Neural crest cell (in vitro differentiated cells): ENCODE results near the gene ZNF333. TPM values are rescaled to one million over a fixed set of nuclear protein-coding genes. Genes with fewer than 3 reads are reported as not detected.

Source experiments
- DNase-seq: peaks from one replicate; pipeline ENCODE4 v3.0.0; 2021; ENCODE audit warnings: low read depth, mixed read lengths, low spot score
- H3K27ac Mint-ChIP-seq: one replicate; pipeline ENCODE4 v1.8.0; 2021; ENCODE audit warnings: mild to moderate bottlenecking, mixed read lengths; ENCODE audit not compliant: unreplicated experiment
- H3K27me3 Mint-ChIP-seq: 2 replicates; pipeline ENCODE4 v1.8.0; 2021; ENCODE audit warnings: low read depth, mild to moderate bottlenecking, mixed read lengths
- H3K36me3 Mint-ChIP-seq: 2 replicates; pipeline ENCODE4 v1.8.0; 2021; ENCODE audit warnings: low read depth, mild to moderate bottlenecking, mixed read lengths
- H3K4me1 Mint-ChIP-seq: 2 replicates; pipeline ENCODE4 v1.8.0; 2021; ENCODE audit warnings: mixed read lengths
- H3K4me3 Mint-ChIP-seq: one replicate; pipeline ENCODE4 v1.8.0; 2021; ENCODE audit warnings: mild to moderate bottlenecking, mixed read lengths
- H3K9me3 Mint-ChIP-seq: 2 replicates; pipeline ENCODE4 v1.8.0; 2021; ENCODE audit warnings: mixed read lengths
- total RNA-seq: library from RNA; stranded (reverse); gene quantifications from 2 replicates; pipeline ENCODE4 v1.2.1, GENCODE V29; 2021
- TF ChIP-seq, protein P1 (sequence below): fragments of 200-600 bp; sonication (generic); conservative IDR thresholded peaks from 2 replicates; pipeline ENCODE4 v1.5.0; 2021; ENCODE audit warnings: antibody characterized with exemption, mild to moderate bottlenecking

ZNF333 gene
- total RNA-seq, 1 donor from 2014 or later, result 27.8 TPM

DNA sequence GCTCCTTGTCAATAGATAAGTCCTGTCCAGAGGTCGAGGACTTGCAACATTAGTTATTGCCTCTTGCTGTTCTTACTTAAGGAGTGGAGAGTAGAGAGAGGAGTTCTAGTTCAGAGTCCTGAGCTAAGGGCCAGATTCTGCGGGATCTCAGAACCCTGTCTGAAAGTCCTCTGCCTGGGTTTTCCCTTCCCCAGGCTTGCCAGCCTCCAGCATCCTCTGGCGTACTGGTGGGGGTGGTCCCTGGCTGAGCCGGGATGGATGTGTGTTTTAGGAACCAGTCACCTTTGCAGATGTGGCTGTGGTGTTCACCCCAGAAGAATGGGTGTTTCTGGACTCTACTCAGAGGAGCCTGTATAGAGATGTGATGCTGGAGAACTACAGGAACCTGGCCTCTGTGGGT is 26.0 kb downstream of the ZNF333 start:
- peaks cover 93% of the 10 kb centered on the region for H3K36me3 Mint-ChIP-seq
- no peak overlapping the region for H3K4me3 Mint-ChIP-seq
- no peak for DNase-seq
- H3K27me3 Mint-ChIP-seq, result no peaks in the 10 kb centered on the region
- H3K4me1 Mint-ChIP-seq, result no peaks in the 10 kb centered on the region
- peaks cover 45% of the 10 kb centered on the region for H3K9me3 Mint-ChIP-seq
- H3K27ac Mint-ChIP-seq, result no peak overlapping the region
- TF ChIP-seq, protein P1, sequence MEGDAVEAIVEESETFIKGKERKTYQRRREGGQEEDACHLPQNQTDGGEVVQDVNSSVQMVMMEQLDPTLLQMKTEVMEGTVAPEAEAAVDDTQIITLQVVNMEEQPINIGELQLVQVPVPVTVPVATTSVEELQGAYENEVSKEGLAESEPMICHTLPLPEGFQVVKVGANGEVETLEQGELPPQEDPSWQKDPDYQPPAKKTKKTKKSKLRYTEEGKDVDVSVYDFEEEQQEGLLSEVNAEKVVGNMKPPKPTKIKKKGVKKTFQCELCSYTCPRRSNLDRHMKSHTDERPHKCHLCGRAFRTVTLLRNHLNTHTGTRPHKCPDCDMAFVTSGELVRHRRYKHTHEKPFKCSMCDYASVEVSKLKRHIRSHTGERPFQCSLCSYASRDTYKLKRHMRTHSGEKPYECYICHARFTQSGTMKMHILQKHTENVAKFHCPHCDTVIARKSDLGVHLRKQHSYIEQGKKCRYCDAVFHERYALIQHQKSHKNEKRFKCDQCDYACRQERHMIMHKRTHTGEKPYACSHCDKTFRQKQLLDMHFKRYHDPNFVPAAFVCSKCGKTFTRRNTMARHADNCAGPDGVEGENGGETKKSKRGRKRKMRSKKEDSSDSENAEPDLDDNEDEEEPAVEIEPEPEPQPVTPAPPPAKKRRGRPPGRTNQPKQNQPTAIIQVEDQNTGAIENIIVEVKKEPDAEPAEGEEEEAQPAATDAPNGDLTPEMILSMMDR, result no peak

DNA sequence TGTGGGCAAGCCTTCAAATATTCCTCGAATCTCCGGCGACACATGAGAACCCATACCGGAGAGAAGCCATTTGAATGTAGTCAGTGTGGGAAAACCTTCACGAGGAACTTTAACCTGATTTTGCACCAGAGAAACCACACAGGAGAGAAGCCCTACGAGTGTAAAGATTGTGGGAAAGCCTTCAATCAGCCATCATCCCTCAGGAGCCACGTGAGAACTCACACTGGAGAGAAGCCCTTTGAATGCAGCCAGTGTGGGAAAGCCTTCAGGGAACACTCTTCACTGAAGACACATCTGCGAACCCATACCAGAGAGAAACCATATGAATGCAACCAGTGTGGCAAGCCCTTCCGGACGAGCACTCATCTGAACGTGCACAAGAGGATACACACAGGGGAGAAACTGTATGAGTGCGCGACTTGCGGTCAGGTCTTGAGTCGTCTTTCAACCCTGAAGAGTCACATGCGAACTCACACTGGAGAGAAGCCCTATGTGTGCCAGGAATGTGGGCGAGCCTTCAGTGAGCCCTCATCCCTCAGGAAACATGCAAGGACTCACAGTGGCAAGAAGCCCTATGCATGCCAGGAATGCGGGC is 28.8 kb downstream of the ZNF333 start:
- H3K9me3 Mint-ChIP-seq, result peaks cover 42% of the 10 kb centered on the region
- no peaks in the 10 kb centered on the region for H3K27me3 Mint-ChIP-seq
- H3K36me3 Mint-ChIP-seq, result peaks cover 93% of the 10 kb centered on the region
- TF ChIP-seq, protein P1, result no peak
- H3K4me1 Mint-ChIP-seq, result no peaks in the 10 kb centered on the region
- no peak for DNase-seq
- no peak overlapping the region for H3K27ac Mint-ChIP-seq
- no peak overlapping the region for H3K4me3 Mint-ChIP-seq

DNA sequence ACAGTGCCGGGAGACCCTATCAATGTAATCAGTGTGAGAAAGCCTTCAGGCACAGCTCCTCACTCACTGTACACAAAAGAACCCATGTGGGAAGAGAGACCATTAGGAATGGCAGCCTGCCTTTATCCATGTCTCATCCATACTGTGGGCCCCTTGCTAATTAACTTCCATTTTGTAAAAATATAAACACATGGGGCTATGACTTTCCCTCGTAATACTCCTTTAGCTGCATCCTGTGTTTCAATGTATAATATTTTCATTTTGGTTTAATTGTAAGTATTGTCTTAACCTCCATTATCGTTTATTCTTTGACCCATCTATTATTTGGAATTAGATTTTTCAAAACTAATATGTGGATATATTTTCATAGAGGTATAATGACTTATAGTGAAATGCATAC is 29.3 kb downstream of the ZNF333 start:
- peaks cover 43% of the 10 kb centered on the region for H3K9me3 Mint-ChIP-seq
- TF ChIP-seq, protein P1, result no peak
- no peak overlapping the region for H3K27ac Mint-ChIP-seq
- H3K4me3 Mint-ChIP-seq, result no peak overlapping the region
- no peaks in the 10 kb centered on the region for H3K4me1 Mint-ChIP-seq
- no peaks in the 10 kb centered on the region for H3K27me3 Mint-ChIP-seq
- no peak for DNase-seq
- H3K36me3 Mint-ChIP-seq, result peaks cover 91% of the 10 kb centered on the region

DNA sequence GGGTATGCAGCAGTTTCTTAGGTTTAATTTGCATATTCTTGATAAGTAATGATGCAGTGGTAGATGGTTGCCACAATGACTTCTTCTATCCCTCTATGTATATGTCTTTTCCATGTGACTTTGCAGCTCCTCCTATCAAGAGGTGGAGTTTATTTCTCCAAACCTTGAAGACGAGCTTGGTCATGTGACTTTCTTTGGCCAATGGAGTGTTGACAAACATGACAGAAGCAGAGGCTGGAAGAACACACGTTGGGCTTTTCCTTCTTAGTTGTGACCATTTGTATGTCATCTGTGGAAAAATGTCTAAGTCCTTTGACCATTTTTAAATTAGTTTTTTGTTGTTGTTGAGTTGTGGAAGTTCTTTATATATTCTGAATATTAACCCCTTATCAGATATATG is 32.3 kb downstream of the ZNF333 start:
- DNase-seq, result no peak
- peaks cover 76% of the 10 kb centered on the region for H3K36me3 Mint-ChIP-seq
- no peak overlapping the region for H3K4me3 Mint-ChIP-seq
- no peak overlapping the region for H3K27ac Mint-ChIP-seq
- TF ChIP-seq, protein P1, result no peak
- peaks cover 4% of the 10 kb centered on the region for H3K27me3 Mint-ChIP-seq
- no peaks in the 10 kb centered on the region for H3K4me1 Mint-ChIP-seq
- peaks cover 47% of the 10 kb centered on the region for H3K9me3 Mint-ChIP-seq

DNA sequence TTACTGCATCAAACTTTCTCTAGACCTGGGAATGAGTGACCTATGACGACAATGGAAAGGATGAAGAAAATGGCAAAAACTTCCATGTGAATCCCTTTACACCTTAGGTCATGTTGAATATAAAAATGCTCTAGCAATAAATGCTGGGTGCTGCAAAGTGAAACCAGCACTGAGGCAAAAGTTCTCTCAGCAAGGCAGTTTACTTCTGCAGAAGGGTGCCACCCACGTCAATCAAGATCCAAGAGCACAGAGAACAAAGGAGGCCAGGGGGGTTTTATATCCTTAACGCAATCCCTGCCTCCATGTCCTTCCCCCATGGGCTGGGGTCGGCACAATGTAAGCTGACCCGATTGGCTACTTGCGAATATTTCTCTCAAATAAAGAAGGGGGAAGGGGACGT is 38.7 kb downstream of the ZNF333 start:
- no peak for DNase-seq
- Mint-ChIP-seq H3K4me3 (no peak overlapping the region), H3K27me3 (peaks cover 27% of the 10 kb centered on the region), H3K4me1 (no peaks in the 10 kb centered on the region), H3K36me3 (peaks cover 22% of the 10 kb centered on the region), H3K27ac (no peak overlapping the region), H3K9me3 (peaks cover 30% of the 10 kb centered on the region)
- TF ChIP-seq, protein P1, result no peak
